ENCODE measurements around the gene RAD51AP1. TPM values are rescaled to one million over a fixed set of nuclear protein-coding genes. Genes with fewer than 3 reads are reported as not detected.
A peak's percentile ranks its signal among the peaks of the same experiment; 100 is the strongest.

Gene RAD51AP1
- total RNA-seq, 1 experiment from 2014 or later = 59.4 TPM

DNA sequence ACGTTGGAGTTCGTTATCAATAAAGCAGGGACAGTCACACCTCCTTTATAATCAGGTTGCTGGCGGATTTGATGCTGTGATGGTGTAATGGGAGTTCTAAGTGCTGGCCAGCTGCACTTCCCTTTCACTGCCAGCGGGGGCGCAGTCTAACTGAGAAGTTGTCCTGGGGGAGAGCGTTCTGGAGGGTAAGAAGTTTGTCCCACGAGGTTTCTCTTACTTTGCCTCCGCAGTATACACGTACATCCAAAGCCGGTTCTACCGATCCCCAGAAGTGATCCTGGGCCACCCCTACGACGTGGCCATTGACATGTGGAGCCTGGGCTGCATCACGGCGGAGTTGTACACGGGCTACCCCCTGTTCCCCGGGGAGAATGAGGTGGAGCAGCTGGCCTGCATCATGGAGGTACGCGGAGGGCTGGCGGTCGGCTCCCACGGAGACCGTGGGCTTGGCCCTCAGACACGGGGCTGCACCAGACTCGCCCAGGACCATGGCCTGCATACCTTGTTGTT lies 66.0 kb downstream of the RAD51AP1 start:
- Histone ChIP-seq H2BK5ac (ENCODE audit: insufficient read length, low read length) (no peak overlapping the region), H3K9me3 (ENCODE audit: control insufficient read depth, low read depth, low read length) (no peaks in the 10 kb centered on the region), H4K5ac (ENCODE audit: insufficient read length, low read depth, low read length) (no peak overlapping the region), H4K20me1 (ENCODE audit: control insufficient read depth, insufficient read depth, insufficient read length) (no peaks in the 10 kb centered on the region), H2BK20ac (ENCODE audit: low read depth, low read length, poor library complexity, severe bottlenecking) (no peak overlapping the region), H2BK120ac (ENCODE audit: low read depth, low read length, poor library complexity, severe bottlenecking) (no peak overlapping the region), H2AK5ac (ENCODE audit: insufficient read length, low read length) (no peak overlapping the region), H3K79me1 (ENCODE audit: insufficient read depth, low read depth, low read length, poor library complexity, severe bottlenecking) (no peaks in the 10 kb centered on the region), H3K23me2 (ENCODE audit: insufficient read length, low read depth, low read length, poor library complexity, severe bottlenecking) (peaks cover 3% of the 10 kb centered on the region), H3K4ac (ENCODE audit: low read depth, low read length) (no peak overlapping the region), H3K23ac (ENCODE audit: insufficient read length, low read depth, low read length) (no peak overlapping the region), H3K27ac (ENCODE audit: insufficient read length, low read depth, low read length) (no peak overlapping the region), H2BK15ac (ENCODE audit: low read depth, low read length) (no peak overlapping the region), H3K56ac (ENCODE audit: insufficient read length, low read depth, low read length) (no peak overlapping the region), H3K4me2 (ENCODE audit: insufficient read depth, insufficient read length, low read length) (peak overlapping the region; percentile 50), H4K8ac (replicated peaks; ENCODE audit: insufficient read length, low read depth, low read length) (no peak overlapping the region), H2BK12ac (ENCODE audit: insufficient read length, low read depth, low read length) (no peak overlapping the region), H2AFZ (ENCODE audit: low read length) (no peak overlapping the region), H3K9ac (ENCODE audit: extremely low read depth, insufficient read length, low read length) (peak overlapping the region; percentile 57), H3K27me3 (ENCODE audit: insufficient read depth, low read length) (no peaks in the 10 kb centered on the region), H3K18ac (ENCODE audit: insufficient read length, low read depth, low read length) (peak overlapping the region; percentile 12), H3T11ph (ENCODE audit: low read length) (no peak overlapping the region), H3K4me1 (ENCODE audit: insufficient read depth, low read length) (peaks cover 2% of the 10 kb centered on the region; the same call in 1 of the 2 replicates), H3K14ac (ENCODE audit: insufficient read depth, low read length) (peak overlapping the region; percentile 55; the same call in 1 of the 2 replicates), H4K91ac (ENCODE audit: insufficient read length, low read depth, low read length) (no peak overlapping the region), H3K79me2 (ENCODE audit: insufficient read depth, low read length) (no peaks in the 10 kb centered on the region)
- Mint-ChIP-seq H3K4me3 (peak overlapping the region; percentile 93 to 97), H3K4me1 (peaks cover 0 to 14% of the 10 kb centered on the region in 2 experiments; a peak in 3 of 4 replicates), H3K9me3 (no peaks in the 10 kb centered on the region), H3K27me3 (ENCODE audit: low read depth) (peaks cover 17% of the 10 kb centered on the region), H3K36me3 (ENCODE audit: insufficient read depth in 1 of 3, low read depth in 3 of 3) (peaks cover 0 to 5% (median 0%) of the 10 kb centered on the region in 3 experiments; a peak in 1 of 7 replicates), H3K27ac (peak overlapping the region in 2 of 3 experiments; percentile 90 to 93; a peak in 5 of 7 replicates)
- DNase-seq = peak; percentile 86
- WGBS (ENCODE audit: extremely low coverage, insufficient read length, low lambda C conversion rate) = no CpG with 5 or more reads among the region's 25 CpGs
- TF ChIP-seq, protein P1, sequence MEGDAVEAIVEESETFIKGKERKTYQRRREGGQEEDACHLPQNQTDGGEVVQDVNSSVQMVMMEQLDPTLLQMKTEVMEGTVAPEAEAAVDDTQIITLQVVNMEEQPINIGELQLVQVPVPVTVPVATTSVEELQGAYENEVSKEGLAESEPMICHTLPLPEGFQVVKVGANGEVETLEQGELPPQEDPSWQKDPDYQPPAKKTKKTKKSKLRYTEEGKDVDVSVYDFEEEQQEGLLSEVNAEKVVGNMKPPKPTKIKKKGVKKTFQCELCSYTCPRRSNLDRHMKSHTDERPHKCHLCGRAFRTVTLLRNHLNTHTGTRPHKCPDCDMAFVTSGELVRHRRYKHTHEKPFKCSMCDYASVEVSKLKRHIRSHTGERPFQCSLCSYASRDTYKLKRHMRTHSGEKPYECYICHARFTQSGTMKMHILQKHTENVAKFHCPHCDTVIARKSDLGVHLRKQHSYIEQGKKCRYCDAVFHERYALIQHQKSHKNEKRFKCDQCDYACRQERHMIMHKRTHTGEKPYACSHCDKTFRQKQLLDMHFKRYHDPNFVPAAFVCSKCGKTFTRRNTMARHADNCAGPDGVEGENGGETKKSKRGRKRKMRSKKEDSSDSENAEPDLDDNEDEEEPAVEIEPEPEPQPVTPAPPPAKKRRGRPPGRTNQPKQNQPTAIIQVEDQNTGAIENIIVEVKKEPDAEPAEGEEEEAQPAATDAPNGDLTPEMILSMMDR (conservative IDR thresholded peaks at IDR 0.05) = peak; percentile 98

Measured in H9 (cell line).